IPS-NIHi7 (cell line): Measurements from ENCODE around the gene SLC7A6OS.

Experiments
- DNase-seq: peaks from one replicate; pipeline ENCODE4 v3.0.0; 2012; ENCODE audit warnings: mixed read lengths; ENCODE audit errors: extremely low spot score

SLC7A6OS gene

GRCh38 chr16:68279726-68280558 is 30.8 kb downstream of the SLC7A6OS start:
- DNase-seq = no peak

- DNase-seq = no peak
These were observed 34.5 kb downstream of the SLC7A6OS start for GRCh38 chr16:68276223-68276622.

- no peak for DNase-seq
These were observed 35.0 kb downstream of the SLC7A6OS start for GRCh38 chr16:68275611-68276191.

DNA sequence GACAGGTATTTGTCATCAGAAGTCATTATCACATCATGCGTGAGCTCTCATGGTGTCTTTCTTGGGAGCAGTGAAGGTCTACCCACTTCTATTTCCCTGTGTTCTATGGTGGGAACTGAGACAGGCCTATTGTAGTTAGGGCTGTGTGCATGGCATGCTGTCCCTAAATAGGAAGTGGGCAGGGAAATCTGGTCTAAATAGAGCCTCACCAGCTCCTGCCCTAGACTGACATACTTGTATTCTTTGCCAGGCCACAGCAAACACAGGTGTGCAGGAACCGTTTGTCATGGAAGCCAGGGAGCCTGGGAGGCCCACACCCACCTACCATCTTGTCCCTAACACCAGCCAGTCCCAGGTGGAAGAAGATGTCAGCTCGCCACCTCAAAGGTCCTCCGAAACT is 36.3 kb downstream of the SLC7A6OS start:
- DNase-seq = no peak

DNA sequence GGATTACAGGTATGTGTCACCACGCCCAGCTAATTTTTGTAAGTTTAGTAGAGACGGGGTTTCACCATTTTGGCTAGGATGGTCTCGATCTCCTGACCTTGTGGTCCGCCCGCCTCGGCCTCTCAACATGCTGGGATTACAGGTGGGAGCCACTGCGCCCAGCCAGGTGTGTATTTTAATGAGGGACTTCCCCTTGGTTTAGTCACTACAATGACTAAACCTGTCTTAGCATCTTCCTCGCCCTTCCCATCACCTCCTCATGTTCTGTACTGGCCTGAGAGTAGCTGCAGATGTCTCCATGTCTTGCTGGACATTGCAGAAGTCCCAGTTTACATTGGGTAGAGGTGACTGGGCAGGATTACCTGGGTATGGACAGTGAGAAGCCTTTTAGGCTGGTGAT is 36.9 kb downstream of the SLC7A6OS start:
- no peak for DNase-seq

GRCh38 chr16:68273459-68273858 is 37.3 kb downstream of the SLC7A6OS start:
- no peak for DNase-seq

DNA sequence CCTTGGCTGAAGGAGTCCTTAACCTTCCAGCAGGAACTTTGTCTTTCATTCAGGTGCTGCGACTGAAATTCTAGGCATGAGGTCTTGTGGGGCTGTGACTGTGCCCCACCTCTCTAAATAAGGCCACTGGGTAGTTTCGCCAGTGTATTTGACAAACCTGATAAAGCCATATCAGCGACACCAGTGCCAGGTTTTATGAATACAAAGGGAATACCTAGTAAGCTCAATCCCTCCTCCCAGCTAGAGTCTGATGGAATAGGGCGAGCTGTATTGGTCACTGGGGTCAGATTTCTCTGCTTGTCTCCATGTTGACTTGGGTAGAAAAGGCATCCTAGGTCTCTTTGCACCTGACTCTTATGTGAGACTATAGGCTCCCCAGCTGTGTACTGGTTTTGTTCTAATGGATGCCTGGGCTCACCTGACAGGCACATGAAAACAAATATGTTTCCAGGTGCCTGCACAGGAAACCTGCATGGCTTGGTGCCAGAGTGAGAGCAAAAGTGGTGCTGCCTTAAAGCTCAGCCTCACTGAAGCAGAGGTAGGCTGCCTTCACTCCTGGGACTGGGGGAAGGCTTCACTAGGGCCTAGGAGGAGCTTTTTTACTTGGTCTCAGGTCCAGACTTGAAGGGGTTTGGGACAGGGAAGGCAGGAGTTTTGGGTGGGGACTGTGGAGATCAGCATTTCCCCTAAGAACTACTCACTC is 38.1 kb downstream of the SLC7A6OS start:
- no peak for DNase-seq

DNA sequence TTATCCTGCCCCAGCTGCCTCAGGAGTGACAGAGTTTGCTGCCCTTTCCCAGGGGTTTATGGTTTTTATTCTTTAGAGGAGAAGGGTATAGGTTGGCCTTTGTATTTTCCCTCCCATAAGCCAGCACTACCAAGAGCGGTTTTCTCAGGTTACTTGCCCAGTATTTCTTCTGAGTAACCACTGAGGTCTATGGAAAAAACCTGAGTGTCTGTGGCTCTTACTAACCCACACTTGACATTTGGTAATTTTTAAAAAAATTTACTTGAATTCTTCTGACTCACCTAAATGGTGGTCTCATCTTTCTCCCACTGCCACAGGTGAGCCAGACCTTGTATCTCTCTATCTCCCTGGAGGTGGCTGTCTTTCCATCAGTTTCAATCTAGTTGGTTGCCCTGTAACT is 40.4 kb downstream of the SLC7A6OS start:
- DNase-seq = no peak

DNA sequence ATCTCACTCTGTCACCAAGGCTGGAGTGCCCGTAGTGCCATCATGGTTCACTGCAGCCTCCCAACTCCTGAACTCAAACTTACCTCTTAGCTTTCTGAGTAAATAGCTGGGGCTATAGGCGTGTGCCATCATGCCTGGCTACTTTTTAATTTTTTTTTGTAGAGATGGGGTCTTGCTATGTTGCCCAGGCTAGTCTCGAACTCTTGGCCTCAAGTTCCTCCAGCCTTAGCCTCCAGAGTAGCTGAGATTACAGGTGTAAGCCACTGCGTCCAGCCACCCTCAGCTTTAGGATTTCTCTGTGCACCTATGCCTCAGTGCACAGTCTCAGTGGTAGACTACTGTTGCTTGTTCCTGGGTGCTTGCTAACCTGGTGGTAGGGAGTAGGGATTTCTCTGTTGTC is 41.0 kb downstream of the SLC7A6OS start:
- DNase-seq = no peak

DNA sequence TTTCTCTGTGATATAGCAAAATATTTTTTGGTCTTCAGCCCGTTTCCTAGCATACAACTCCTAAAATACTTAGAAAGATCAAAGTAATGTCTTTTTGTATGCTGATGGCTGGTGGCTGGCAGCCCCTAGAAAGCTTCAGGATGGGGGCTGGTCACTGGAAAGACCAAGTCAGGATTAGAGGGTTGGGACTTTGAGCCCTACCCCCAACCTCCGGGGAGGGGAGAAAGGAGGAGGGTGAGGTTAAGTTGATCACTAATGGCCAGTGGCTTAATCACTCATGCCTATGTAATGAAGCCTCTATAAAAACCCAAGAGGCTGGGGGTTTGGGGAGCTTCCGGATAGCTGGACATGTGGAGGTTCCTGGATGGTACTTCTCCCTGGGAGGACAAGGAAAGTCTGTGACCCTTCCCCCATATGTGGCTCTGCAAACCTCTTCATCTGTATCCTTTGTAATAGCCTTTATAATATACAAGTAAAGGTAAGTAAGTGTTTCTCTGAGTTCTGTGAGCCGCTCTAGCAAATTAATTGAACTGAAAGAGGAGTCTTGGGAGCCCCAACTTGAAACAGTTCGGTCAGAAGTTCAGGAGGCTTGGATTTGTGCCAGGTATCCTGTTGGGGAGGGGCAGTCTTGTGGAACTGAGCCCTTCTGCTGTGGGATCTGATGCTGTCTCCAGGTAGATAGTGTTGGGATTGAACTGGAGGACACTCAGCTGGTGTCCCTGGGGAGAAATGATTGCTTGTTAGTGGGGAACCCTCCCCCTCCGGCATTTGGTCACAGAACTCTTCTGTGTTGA is 42.9 kb downstream of the SLC7A6OS start:
- DNase-seq = no peak

DNA sequence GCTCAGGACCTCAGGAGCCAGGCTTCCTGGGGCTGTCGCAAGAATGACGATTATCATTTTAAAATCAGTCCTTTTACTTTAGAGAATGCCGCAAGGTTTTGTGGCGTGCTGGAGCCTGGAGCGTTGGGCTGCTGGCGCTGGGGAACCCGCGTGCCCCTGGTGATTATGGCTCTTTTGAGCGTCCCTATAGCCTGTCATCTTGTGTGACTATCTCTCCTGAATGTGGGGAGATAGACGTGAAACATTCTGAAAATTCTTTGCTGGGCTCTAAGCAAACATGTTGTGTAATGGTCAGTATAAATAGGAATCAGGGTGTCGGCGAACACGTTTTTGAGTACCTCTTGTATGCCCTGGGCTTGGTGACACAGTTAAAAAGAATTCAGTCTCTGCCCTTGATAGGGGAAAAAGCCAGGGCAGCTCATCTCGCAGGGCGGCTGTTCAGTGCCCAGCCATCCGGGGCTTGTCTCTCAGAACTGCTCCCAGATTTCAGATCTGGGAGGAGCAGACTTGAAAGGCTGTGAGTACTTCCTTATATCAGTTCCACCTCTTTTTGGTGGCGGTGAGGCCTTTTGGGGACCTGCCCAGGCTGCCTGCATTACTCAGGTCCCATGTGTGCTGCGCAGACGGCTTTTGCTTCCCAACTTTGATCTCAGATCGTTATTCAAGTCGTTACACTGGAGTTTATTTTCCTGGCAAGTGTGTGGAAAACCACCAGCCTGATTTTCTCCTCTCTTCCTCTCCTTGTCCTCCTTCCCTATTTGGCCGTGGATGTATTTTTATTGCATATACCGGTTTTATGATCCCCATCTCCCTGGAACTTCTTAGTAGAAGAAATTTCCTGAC is 45.4 kb downstream of the SLC7A6OS start:
- peak; percentile 53 for DNase-seq

- DNase-seq = peak; percentile 86
These were observed 46.3 kb downstream of the SLC7A6OS start, which contains the start of gene SLC7A6 for GRCh38 chr16:68264128-68265077. TSS of gene SLC7A6 (plus strand) at chr16:68264526. CDS start at chr16:68274727, 10,201 bp downstream.

- no peak for DNase-seq
These were observed 47.1 kb downstream of the SLC7A6OS start for GRCh38 chr16:68263559-68264127.

DNA sequence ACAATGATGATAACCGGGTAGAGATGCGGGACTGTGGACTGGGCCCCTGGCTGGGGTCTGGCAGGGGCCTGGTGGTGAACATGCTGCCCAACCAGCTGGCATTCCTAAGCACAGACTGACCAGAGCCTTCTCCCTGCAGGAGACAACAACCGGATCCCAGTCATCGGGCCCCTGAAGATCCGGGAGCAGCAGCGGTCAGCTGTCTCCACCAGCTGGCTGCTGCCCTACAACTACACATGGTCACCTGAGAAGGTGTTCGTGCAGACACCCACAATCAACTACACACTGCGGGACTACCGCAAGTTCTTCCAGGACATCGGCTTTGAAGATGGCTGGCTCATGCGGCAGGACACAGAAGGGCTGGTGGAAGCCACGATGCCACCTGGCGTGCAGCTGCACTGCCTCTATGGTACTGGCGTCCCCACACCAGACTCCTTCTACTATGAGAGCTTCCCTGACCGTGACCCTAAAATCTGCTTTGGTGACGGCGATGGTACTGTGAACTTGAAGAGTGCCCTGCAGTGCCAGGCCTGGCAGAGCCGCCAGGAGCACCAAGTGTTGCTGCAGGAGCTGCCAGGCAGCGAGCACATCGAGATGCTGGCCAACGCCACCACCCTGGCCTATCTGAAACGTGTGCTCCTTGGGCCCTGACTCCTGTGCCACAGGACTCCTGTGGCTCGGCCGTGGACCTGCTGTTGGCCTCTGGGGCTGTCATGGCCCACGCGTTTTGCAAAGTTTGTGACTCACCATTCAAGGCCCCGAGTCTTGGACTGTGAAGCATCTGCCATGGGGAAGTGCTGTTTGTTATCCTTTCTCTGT is 51.5 kb downstream of the SLC7A6OS start:
- DNase-seq = no peak

DNA sequence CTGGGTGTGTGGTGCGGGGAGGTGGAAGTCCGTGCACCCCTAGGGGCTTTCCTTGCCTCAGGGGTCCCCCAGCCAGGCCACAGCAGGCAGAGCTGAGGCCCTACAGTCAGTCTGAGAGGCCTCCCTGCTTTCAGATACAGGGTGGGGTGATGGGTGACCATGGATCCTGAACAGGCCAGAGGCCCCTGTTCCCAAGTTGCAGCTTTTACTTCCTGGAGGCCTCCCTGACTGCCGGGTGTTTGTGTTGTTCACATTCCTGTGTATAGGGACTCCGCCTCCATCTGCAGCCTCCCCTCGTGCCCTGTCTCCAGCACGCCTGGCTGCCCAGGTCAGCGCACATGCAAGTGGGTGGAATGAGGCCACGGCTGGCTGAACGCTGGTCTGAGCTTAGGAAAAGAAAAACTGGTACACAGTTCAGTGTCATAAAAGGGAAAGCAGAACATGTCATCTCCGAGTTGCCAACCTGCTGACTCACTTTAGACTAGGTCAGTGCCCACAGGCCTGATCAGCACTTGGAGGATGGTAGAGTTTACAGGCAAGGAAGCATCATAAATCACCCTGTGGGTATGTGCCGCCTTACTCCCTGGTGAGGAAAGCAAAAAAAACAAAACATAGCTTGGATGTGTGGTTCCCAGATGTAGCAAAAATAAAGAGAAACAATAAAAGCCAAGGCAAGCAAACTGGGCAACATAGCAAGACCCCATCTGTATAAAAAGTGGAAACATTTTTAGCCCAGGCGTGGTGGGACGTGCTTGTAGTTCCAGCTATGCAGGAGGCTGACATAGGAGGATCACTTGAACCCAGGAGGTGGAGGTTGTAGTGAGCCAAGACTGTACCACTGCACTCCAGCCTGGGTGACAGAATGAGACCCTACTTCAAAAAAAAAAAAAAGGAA is 52.6 kb downstream of the SLC7A6OS start:
- DNase-seq = no peak

GRCh38 chr16:68257251-68257905 is 53.4 kb downstream of the SLC7A6OS start:
- DNase-seq = no peak

DNA sequence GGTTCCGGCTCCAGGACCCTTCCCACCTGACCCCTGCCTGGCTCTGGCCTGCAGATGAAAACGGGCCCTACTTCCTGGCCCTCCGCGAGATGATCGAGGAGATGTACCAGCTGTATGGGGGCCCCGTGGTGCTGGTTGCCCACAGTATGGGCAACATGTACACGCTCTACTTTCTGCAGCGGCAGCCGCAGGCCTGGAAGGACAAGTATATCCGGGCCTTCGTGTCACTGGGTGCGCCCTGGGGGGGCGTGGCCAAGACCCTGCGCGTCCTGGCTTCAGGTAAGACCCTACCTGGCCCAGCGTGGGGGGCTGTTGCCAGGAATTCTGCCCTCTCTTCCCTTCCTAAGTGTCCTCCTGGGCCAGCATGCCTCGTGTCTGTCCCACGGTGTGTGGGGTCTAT is 55.0 kb downstream of the SLC7A6OS start:
- DNase-seq = no peak
